Neuronal stem cell (in vitro differentiated cells): ENCODE results near the gene LCOR.
A peak's percentile ranks its signal among the peaks of the same experiment; 100 is the strongest.

Experiments used
- DNase-seq: peaks from one replicate; pipeline ENCODE4 v3.0.0-alpha.2; 2013; ENCODE audit warnings: low spot score
- H2AFZ ChIP-seq: one replicate; pipeline ENCODE4 v1.6.1; 2013; ENCODE audit warnings: mild to moderate bottlenecking, low read length, inconsistent platforms
- H2AK5ac ChIP-seq: 2 replicates; pipeline ENCODE4 v1.6.1; 2013; ENCODE audit warnings: low read depth, mild to moderate bottlenecking, inconsistent platforms, low read length, moderate library complexity, mixed read lengths
- H2BK120ac ChIP-seq: 2 replicates; pipeline ENCODE4 v1.6.1; 2013; ENCODE audit warnings: low read depth, mild to moderate bottlenecking, inconsistent platforms, low read length, moderate library complexity, mixed read lengths
- H2BK12ac ChIP-seq: one replicate; pipeline ENCODE4 v1.6.1; 2013; ENCODE audit warnings: low read length, inconsistent platforms
- H2BK15ac ChIP-seq: 2 replicates; pipeline ENCODE4 v1.6.1; 2013; ENCODE audit warnings: mild to moderate bottlenecking, low read length, inconsistent platforms, mixed read lengths
- H2BK5ac ChIP-seq: one replicate; pipeline ENCODE4 v1.6.1; 2013; ENCODE audit warnings: inconsistent platforms, mild to moderate bottlenecking, low read length, moderate library complexity
- H3K14ac ChIP-seq: one replicate; pipeline ENCODE4 v1.6.1; 2013; ENCODE audit warnings: low read length, inconsistent platforms
- H3K18ac ChIP-seq: 2 replicates; pipeline ENCODE4 v1.6.1; 2013; ENCODE audit warnings: low read length, inconsistent platforms
- H3K23ac ChIP-seq: 2 replicates; pipeline ENCODE4 v1.6.1; 2013; ENCODE audit warnings: low read depth, mild to moderate bottlenecking, mixed read lengths, low read length, inconsistent platforms; ENCODE audit not compliant: poor library complexity
- H3K27ac ChIP-seq: replicated peaks from 3 replicates; pipeline ENCODE4 v1.5.1; 2013; ENCODE audit warnings: low read length, inconsistent platforms
- H3K27me3 ChIP-seq, 3 experiments: 2 replicates each; pipeline ENCODE4 v1.6.1; 2013; ENCODE audit warnings: low read length in 3 of 3, mild to moderate bottlenecking in 2 of 3, inconsistent platforms in 1 of 3, low read depth in 1 of 3, mixed read lengths in 1 of 3, moderate library complexity in 1 of 3; ENCODE audit not compliant: control insufficient read depth in 3 of 3, insufficient read depth in 3 of 3
- H3K36me3 ChIP-seq, 2 donors: replicated peaks in 1 of 2; 2 replicates each; pipeline ENCODE4 v1.6.1; 2013; ENCODE audit warnings: low read length in 2 of 2; ENCODE audit not compliant: control insufficient read depth in 2 of 2, insufficient read depth in 2 of 2
- H3K4ac ChIP-seq: 2 replicates; pipeline ENCODE4 v1.6.1; 2013; ENCODE audit warnings: inconsistent platforms, mild to moderate bottlenecking, low read length, moderate library complexity
- H3K4me1 ChIP-seq, 2 donors: 1 replicate in 1 of 2; 2 replicates in 1 of 2; pipeline ENCODE4 v1.6.1; 2013; ENCODE audit warnings: low read length in 2 of 2, low read depth in 1 of 2; ENCODE audit not compliant: control insufficient read depth in 2 of 2, insufficient read depth in 1 of 2
- H3K4me2 ChIP-seq: one replicate; pipeline ENCODE4 v1.6.1; 2013; ENCODE audit warnings: mild to moderate bottlenecking, low read length, inconsistent platforms; ENCODE audit not compliant: insufficient read depth, poor library complexity, severe bottlenecking
- H3K4me3 ChIP-seq, 2 donors: 2 replicates each; pipeline ENCODE4 v1.5.1; 2013; ENCODE audit warnings: low read length in 2 of 2, mild to moderate bottlenecking in 2 of 2, inconsistent platforms in 1 of 2, moderate library complexity in 1 of 2
- H3K79me1 ChIP-seq: one replicate; pipeline ENCODE4 v1.6.1; 2013; ENCODE audit warnings: low read depth, mild to moderate bottlenecking, inconsistent platforms, low read length, moderate library complexity
- H3K9ac ChIP-seq: one replicate; pipeline ENCODE4 v1.6.1; 2013; ENCODE audit warnings: mild to moderate bottlenecking, low read depth, low read length, inconsistent platforms; ENCODE audit not compliant: poor library complexity
- H3K9me3 ChIP-seq, 2 donors: replicated peaks in 1 of 2; 2 replicates each; pipeline versions ENCODE3 to v1.6.1; 2013; ENCODE audit warnings: low read length in 2 of 2, mild to moderate bottlenecking in 2 of 2, inconsistent platforms in 1 of 2, low read depth in 1 of 2, mixed read lengths in 1 of 2, moderate library complexity in 1 of 2; ENCODE audit not compliant: control insufficient read depth in 2 of 2, insufficient read depth in 1 of 2
- H4K8ac ChIP-seq: one replicate; pipeline ENCODE4 v1.6.1; 2013; ENCODE audit warnings: low read depth, mild to moderate bottlenecking, inconsistent platforms, low read length, moderate library complexity
- H4K91ac ChIP-seq: one replicate; pipeline ENCODE4 v1.6.1; 2013; ENCODE audit warnings: low read length, low read depth, mild to moderate bottlenecking, inconsistent platforms; ENCODE audit not compliant: poor library complexity
- WGBS, 2 donors: extraction: QIAGEN DNeasy Blood & Tissue Kit; methylation state at CpG; one replicate each; pipeline ENCODE4 v1.1.7; 2013; ENCODE audit warnings: missing lambda C conversion rate in 2 of 2, mixed read lengths in 1 of 2; ENCODE audit not compliant: insufficient read length in 2 of 2, insufficient replicate concordance in 1 of 2; ENCODE audit errors: extremely low coverage in 2 of 2; 5-methylcytosine and 5-hydroxymethylcytosine counted together

The LCOR gene

GRCh38 chr10:96829029-96829773, 2.9 kb upstream of the LCOR start:
- Histone ChIP-seq H3K27me3 (no peaks in the 10 kb centered on the region), H3K9ac (no peak overlapping the region), H3K14ac (no peak overlapping the region), H3K4ac (no peak overlapping the region), H2BK12ac (no peak overlapping the region), H4K8ac (no peak overlapping the region), H3K27ac (no peak overlapping the region), H3K18ac (no peak overlapping the region), H3K9me3 (no peaks in the 10 kb centered on the region), H2AK5ac (no peak overlapping the region), H3K4me2 (no peak overlapping the region), H4K91ac (no peak overlapping the region), H2BK15ac (no peak overlapping the region), H3K4me3 (no peak overlapping the region), H3K36me3 (no peaks in the 10 kb centered on the region), H2BK5ac (no peak overlapping the region), H3K4me1 (peaks cover 0 to 3% of the 10 kb centered on the region in 2 donors), H3K23ac (no peak overlapping the region), H3K79me1 (no peaks in the 10 kb centered on the region), H2AFZ (no peak overlapping the region), H2BK120ac (no peak overlapping the region)
- DNase-seq: no peak
- WGBS, 2 donors: no CpG with 5 or more reads among the region's 5 CpGs

GRCh38 chr10:96830511-96831199, 1.4 kb upstream of the LCOR start:
- H3K27ac ChIP-seq: no peak overlapping the region

DNA sequence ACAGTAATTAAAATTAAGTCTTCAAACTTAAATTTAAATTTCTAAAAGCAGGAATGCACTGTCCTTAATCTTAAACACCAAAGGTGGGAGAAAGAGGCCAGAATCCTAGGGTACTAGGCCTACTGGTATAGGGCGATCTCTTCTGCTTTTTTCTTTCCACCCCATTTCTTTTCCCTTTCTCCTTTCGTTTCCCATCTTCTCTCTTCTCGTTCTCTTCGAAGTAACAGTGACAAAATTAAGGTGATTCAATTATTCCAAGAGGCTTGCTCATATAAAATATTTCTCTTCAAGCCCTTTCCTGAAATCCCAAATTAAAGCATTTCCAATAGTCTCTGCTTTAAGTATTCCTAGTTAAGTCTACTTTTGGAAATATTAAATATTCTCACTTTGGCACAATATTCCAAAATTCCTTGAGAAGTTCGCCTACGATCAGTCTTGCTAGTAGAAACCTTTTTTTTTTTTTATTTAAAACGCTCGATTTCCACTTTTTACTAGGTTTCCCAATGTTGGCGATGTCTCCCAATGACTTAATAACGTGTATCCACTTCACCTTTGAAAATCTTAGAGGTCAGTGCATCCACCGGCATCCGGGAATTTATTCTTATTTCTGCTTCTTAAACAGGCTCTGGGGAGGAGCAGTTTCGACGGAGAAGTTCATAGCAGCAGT, 765 bp upstream of the LCOR start:
- WGBS, 2 donors: no CpG with 5 or more reads among the region's 14 CpGs
- no peak overlapping the region for H3K14ac ChIP-seq
- H2BK15ac ChIP-seq: no peak overlapping the region
- no peak overlapping the region for H2AK5ac ChIP-seq
- no peak for DNase-seq
- peak overlapping the region; percentile 93 for H2AFZ ChIP-seq
- H2BK5ac ChIP-seq: peak overlapping the region; percentile 91
- H3K4ac ChIP-seq: no peak overlapping the region
- H3K79me1 ChIP-seq: no peaks in the 10 kb centered on the region
- no peak overlapping the region for H3K23ac ChIP-seq
- H3K4me2 ChIP-seq: peak overlapping the region; percentile 64
- no peaks in the 10 kb centered on the region for H3K27me3 ChIP-seq
- H3K4me3 ChIP-seq: peak overlapping the region; percentile 79 to 91
- no peaks in the 10 kb centered on the region for H3K9me3 ChIP-seq
- no peak overlapping the region for H4K91ac ChIP-seq
- no peak overlapping the region for H2BK120ac ChIP-seq
- H3K4me1 ChIP-seq: peaks cover 1 to 4% of the 10 kb centered on the region in 2 donors
- H4K8ac ChIP-seq: no peak overlapping the region
- no peak overlapping the region for H3K18ac ChIP-seq
- H2BK12ac ChIP-seq: no peak overlapping the region
- H3K27ac ChIP-seq: peak overlapping the region; percentile 81
- H3K9ac ChIP-seq: no peak overlapping the region
- H3K36me3 ChIP-seq: peaks cover 0 to 8% of the 10 kb centered on the region in 2 donors

More at GRCh38 chr10:96830511-96831199, 1.4 kb upstream of the LCOR start:
- Histone ChIP-seq H2AFZ (no peak overlapping the region), H2BK5ac (no peak overlapping the region), H3K9ac (no peak overlapping the region), H3K27me3 (no peaks in the 10 kb centered on the region), H4K8ac (no peak overlapping the region), H3K9me3 (no peaks in the 10 kb centered on the region), H3K36me3 (peaks cover 0 to 6% of the 10 kb centered on the region in 2 donors), H3K23ac (no peak overlapping the region), H2BK120ac (no peak overlapping the region), H3K4ac (no peak overlapping the region), H4K91ac (no peak overlapping the region), H3K14ac (no peak overlapping the region), H2BK15ac (no peak overlapping the region), H3K18ac (no peak overlapping the region), H3K4me2 (no peak overlapping the region), H2AK5ac (no peak overlapping the region), H2BK12ac (no peak overlapping the region), H3K4me3 (no peak overlapping the region), H3K4me1 (peaks cover 3 to 4% of the 10 kb centered on the region in 2 donors), H3K79me1 (no peaks in the 10 kb centered on the region)
- WGBS, 2 donors: no CpG with 5 or more reads among the region's 17 CpGs
- peak; percentile 75 for DNase-seq
